HepG2 (cell line): Measurements from ENCODE around the gene FURIN. TPM values are rescaled to one million over a fixed set of nuclear protein-coding genes. Genes with fewer than 3 reads are reported as not detected.

Source experiments
- KMT2B ChIP-seq: IDR thresholded peaks from 2 replicates; pipeline ENCODE4 v1.6.1; 2016; ENCODE audit warnings: missing genetic modification reagents, missing compliant biosample characterization
- MBD4 ChIP-seq: IDR thresholded peaks from 2 replicates; pipeline ENCODE4 v1.6.1; 2012; ENCODE audit warnings: low read length, inconsistent platforms, borderline replicate concordance
- MYC ChIP-seq: sonication (generic); formaldehyde crosslinking; IDR thresholded peaks from 2 replicates; pipeline ENCODE4 v1.9.0; 2021; ENCODE audit warnings: missing genetic modification reagents, borderline replicate concordance
- NONO ChIP-seq, 2 experiments: fragments of 450-650 bp in 1 of 2; sonication (generic) in 1 of 2; formaldehyde crosslinking in 1 of 2; IDR thresholded peaks in 1 of 2; conservative IDR thresholded peaks in 1 of 2; 2 replicates each; pipeline versions ENCODE4 v1.6.1 to v1.8.0; 2017 to 2022; ENCODE audit warnings: mild to moderate bottlenecking in 1 of 2, missing genetic modification reagents in 1 of 2, moderate library complexity in 1 of 2
- PHF5A ChIP-seq: IDR thresholded peaks from one replicate; pipeline ENCODE4 v1.6.1; 2018; ENCODE audit warnings: low read depth, missing genetic modification reagents; ENCODE audit not compliant: unreplicated experiment
- ZMAT3 ChIP-seq: sonication (generic); formaldehyde crosslinking; conservative IDR thresholded peaks from 2 replicates; pipeline ENCODE4 v1.7.0; 2021; ENCODE audit warnings: missing genetic modification reagents
- ZNF317 ChIP-seq: sonication (generic); formaldehyde crosslinking; IDR thresholded peaks from 2 replicates; pipeline ENCODE4 v1.5.0; 2020; ENCODE audit warnings: mild to moderate bottlenecking, missing genetic modification reagents
- ZNF614 ChIP-seq: IDR thresholded peaks from 2 replicates; pipeline ENCODE4 v1.6.1; 2018; ENCODE audit warnings: missing biosample characterization, missing genetic modification reagents, inconsistent platforms, borderline replicate concordance
- ZNF839 ChIP-seq: sonication (generic); formaldehyde crosslinking; IDR thresholded peaks from 2 replicates; pipeline ENCODE4 v1.4.0; 2020; ENCODE audit warnings: missing genetic modification reagents, mild to moderate bottlenecking, borderline replicate concordance
- polyA plus RNA-seq, 8 experiments: library from polyadenylated mRNA; depleted of rRNA in 3 of 8; stranded (reverse) in 7 of 8; unstranded in 1 of 8; fragments of >200 nt; fragmentation: Illumina TruSeq in 4 of 8; extraction: Trizol in 4 of 8; gene quantifications; 2 replicates each; pipeline versions ENCODE4 v1.2.1 to v1.2.3, GENCODE V29; 2011 to 2016; ENCODE audit warnings: low read depth in 4 of 8, missing spikeins in 1 of 8, mixed read lengths in 1 of 8; ENCODE audit not compliant: insufficient read depth in 1 of 8
- total RNA-seq, 5 experiments: library from RNA; depleted of rRNA; stranded (reverse); fragments of >200 nt; fragmentation: Illumina TruSeq; extraction: Trizol; gene quantifications; 2 replicates each; pipeline ENCODE4 v1.2.3, GENCODE V29; 2016; ENCODE audit warnings: low read depth in 1 of 5
- TF ChIP-seq, protein P1 (sequence below): sonication (generic); formaldehyde crosslinking; IDR thresholded peaks from 2 replicates; pipeline ENCODE4 v1.5.1; 2020; ENCODE audit warnings: mild to moderate bottlenecking, missing genetic modification reagents, borderline replicate concordance
- TF ChIP-seq, protein P2 (sequence below): sonication (generic); formaldehyde crosslinking; IDR thresholded peaks from 2 replicates; pipeline ENCODE4 v1.4.0; 2020; ENCODE audit warnings: mild to moderate bottlenecking, missing genetic modification reagents
- TF ChIP-seq, protein P3 (sequence below): IDR thresholded peaks from 2 replicates; pipeline ENCODE4 v1.6.1; 2016; ENCODE audit warnings: missing genetic modification reagents, missing compliant biosample characterization
- TF ChIP-seq, protein P4 (sequence below): sonication (generic); formaldehyde crosslinking; IDR thresholded peaks from 2 replicates; pipeline ENCODE4 v1.5.0; 2020; ENCODE audit warnings: mild to moderate bottlenecking, missing genetic modification reagents, borderline replicate concordance

Gene FURIN
- total and polyA plus RNA-seq, 2 of the 13 experiments (the other 11 are each of a cell fraction or from before 2014, with no cell fraction given), result 15.2 to 17.4 TPM

DNA sequence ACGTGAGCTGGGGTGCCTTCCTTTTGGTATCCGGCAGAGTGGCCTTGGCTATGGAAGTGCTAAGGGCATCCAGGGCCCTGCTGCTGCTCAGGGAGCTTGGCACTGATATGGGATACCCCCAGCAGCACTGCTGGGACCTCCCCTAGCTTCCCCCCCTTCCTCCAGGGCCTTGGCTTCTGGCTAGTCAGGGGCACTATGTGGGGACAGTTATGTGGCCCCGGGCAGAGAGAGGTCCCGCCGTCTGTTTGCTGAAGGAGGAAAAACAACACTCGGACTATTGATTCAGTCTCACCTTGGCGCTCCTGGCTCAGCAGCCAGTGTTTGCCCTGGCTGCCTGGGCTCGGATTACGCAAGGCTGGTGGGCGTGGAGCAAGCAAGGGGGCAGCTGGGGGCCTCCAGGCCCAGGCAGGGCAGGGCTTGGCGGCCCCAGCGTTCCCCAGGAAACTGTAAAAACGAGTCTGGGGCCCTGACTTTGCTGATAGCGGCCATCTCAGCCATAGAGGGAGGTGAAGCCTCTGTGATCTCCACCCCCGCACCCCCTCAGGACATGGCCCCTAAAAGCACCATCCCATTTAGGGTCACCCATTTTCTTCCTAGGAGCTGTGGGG, 5.7 kb downstream of the FURIN start (continued):
- TF ChIP-seq ZNF614 (peak; percentile 80; the same call in 1 of the 2 replicates), MYC (CRISPR knock-in tag) (peak; percentile 71; the same call in 1 of the 2 replicates), MBD4 (no peak; the same call in 1 of the 2 replicates), ZMAT3 (CRISPR knock-in tag) (peak; percentile 92; the same call in 1 of the 2 replicates), NONO (IDR thresholded peaks at IDR 0.05) (no peak), NONO (CRISPR knock-in tag; conservative IDR thresholded peaks at IDR 0.05) (peak; percentile 99), KMT2B (peak; percentile 66; the same call in 1 of the 2 replicates), ZNF839 (CRISPR knock-in tag) (no peak), PHF5A (CRISPR knock-in tag) (peak; percentile 46), ZNF317 (CRISPR knock-in tag) (peak; percentile 64)
- TF ChIP-seq, protein P1, sequence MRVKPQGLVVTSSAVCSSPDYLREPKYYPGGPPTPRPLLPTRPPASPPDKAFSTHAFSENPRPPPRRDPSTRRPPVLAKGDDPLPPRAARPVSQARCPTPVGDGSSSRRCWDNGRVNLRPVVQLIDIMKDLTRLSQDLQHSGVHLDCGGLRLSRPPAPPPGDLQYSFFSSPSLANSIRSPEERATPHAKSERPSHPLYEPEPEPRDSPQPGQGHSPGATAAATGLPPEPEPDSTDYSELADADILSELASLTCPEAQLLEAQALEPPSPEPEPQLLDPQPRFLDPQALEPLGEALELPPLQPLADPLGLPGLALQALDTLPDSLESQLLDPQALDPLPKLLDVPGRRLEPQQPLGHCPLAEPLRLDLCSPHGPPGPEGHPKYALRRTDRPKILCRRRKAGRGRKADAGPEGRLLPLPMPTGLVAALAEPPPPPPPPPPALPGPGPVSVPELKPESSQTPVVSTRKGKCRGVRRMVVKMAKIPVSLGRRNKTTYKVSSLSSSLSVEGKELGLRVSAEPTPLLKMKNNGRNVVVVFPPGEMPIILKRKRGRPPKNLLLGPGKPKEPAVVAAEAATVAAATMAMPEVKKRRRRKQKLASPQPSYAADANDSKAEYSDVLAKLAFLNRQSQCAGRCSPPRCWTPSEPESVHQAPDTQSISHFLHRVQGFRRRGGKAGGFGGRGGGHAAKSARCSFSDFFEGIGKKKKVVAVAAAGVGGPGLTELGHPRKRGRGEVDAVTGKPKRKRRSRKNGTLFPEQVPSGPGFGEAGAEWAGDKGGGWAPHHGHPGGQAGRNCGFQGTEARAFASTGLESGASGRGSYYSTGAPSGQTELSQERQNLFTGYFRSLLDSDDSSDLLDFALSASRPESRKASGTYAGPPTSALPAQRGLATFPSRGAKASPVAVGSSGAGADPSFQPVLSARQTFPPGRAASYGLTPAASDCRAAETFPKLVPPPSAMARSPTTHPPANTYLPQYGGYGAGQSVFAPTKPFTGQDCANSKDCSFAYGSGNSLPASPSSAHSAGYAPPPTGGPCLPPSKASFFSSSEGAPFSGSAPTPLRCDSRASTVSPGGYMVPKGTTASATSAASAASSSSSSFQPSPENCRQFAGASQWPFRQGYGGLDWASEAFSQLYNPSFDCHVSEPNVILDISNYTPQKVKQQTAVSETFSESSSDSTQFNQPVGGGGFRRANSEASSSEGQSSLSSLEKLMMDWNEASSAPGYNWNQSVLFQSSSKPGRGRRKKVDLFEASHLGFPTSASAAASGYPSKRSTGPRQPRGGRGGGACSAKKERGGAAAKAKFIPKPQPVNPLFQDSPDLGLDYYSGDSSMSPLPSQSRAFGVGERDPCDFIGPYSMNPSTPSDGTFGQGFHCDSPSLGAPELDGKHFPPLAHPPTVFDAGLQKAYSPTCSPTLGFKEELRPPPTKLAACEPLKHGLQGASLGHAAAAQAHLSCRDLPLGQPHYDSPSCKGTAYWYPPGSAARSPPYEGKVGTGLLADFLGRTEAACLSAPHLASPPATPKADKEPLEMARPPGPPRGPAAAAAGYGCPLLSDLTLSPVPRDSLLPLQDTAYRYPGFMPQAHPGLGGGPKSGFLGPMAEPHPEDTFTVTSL (CRISPR knock-in tag), result peak; percentile 94
- TF ChIP-seq, protein P2, sequence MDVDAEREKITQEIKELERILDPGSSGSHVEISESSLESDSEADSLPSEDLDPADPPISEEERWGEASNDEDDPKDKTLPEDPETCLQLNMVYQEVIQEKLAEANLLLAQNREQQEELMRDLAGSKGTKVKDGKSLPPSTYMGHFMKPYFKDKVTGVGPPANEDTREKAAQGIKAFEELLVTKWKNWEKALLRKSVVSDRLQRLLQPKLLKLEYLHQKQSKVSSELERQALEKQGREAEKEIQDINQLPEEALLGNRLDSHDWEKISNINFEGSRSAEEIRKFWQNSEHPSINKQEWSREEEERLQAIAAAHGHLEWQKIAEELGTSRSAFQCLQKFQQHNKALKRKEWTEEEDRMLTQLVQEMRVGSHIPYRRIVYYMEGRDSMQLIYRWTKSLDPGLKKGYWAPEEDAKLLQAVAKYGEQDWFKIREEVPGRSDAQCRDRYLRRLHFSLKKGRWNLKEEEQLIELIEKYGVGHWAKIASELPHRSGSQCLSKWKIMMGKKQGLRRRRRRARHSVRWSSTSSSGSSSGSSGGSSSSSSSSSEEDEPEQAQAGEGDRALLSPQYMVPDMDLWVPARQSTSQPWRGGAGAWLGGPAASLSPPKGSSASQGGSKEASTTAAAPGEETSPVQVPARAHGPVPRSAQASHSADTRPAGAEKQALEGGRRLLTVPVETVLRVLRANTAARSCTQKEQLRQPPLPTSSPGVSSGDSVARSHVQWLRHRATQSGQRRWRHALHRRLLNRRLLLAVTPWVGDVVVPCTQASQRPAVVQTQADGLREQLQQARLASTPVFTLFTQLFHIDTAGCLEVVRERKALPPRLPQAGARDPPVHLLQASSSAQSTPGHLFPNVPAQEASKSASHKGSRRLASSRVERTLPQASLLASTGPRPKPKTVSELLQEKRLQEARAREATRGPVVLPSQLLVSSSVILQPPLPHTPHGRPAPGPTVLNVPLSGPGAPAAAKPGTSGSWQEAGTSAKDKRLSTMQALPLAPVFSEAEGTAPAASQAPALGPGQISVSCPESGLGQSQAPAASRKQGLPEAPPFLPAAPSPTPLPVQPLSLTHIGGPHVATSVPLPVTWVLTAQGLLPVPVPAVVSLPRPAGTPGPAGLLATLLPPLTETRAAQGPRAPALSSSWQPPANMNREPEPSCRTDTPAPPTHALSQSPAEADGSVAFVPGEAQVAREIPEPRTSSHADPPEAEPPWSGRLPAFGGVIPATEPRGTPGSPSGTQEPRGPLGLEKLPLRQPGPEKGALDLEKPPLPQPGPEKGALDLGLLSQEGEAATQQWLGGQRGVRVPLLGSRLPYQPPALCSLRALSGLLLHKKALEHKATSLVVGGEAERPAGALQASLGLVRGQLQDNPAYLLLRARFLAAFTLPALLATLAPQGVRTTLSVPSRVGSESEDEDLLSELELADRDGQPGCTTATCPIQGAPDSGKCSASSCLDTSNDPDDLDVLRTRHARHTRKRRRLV (CRISPR knock-in tag), result peak; percentile 80; the same call in 1 of the 2 replicates
- TF ChIP-seq, protein P3, sequence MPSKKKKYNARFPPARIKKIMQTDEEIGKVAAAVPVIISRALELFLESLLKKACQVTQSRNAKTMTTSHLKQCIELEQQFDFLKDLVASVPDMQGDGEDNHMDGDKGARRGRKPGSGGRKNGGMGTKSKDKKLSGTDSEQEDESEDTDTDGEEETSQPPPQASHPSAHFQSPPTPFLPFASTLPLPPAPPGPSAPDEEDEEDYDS (CRISPR knock-in tag), result peak; percentile 63; the same call in 1 of the 2 replicates
- TF ChIP-seq, protein P4, sequence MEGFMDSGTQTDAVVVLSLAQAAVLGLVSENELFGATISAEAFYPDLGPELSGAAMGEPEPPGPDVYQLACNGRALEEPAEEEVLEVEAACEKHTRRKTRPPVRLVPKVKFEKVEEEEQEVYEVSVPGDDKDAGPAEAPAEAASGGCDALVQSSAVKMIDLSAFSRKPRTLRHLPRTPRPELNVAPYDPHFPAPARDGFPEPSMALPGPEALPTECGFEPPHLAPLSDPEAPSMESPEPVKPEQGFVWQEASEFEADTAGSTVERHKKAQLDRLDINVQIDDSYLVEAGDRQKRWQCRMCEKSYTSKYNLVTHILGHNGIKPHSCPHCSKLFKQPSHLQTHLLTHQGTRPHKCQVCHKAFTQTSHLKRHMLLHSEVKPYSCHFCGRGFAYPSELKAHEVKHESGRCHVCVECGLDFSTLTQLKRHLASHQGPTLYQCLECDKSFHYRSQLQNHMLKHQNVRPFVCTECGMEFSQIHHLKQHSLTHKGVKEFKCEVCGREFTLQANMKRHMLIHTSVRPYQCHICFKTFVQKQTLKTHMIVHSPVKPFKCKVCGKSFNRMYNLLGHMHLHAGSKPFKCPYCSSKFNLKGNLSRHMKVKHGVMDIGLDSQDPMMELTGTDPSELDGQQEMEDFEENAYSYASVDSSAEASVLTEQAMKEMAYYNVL (CRISPR knock-in tag), result peak; percentile 95
